Activated T-helper 1 cell treated with anti-CD3 and anti-CD28 coated beads, Interleukin-2, amount 50 U/mL, for 16 hours (primary cell): ENCODE measurements around the gene CNTN4.

Experiments used
- DNase-seq, 2 donors: peaks; one replicate each; pipeline ENCODE4 v3.0.0-alpha.2; 2020; ENCODE audit warnings: low read depth in 1 of 2, low spot score in 1 of 2

CNTN4 gene

GRCh38 chr3:2849092-2849491 lies 750.4 kb downstream of the CNTN4 start:
- no peak for DNase-seq

- no peak for DNase-seq
These were observed 752.0 kb downstream of the CNTN4 start for GRCh38 chr3:2850701-2851100.

- DNase-seq = no peak
These were observed 752.7 kb downstream of the CNTN4 start for GRCh38 chr3:2851361-2851760.

- no peak for DNase-seq
These were observed 753.2 kb downstream of the CNTN4 start for GRCh38 chr3:2851835-2852234.

- no peak for DNase-seq
These were observed 755.0 kb downstream of the CNTN4 start for GRCh38 chr3:2853651-2854050.

GRCh38 chr3:2856138-2857133 lies 757.8 kb downstream of the CNTN4 start:
- no peak for DNase-seq

- DNase-seq = no peak
These were observed 762.0 kb downstream of the CNTN4 start for GRCh38 chr3:2860626-2861025.

- DNase-seq = no peak
These were observed 762.5 kb downstream of the CNTN4 start for GRCh38 chr3:2861120-2861519.

- no peak for DNase-seq
These were observed 763.3 kb downstream of the CNTN4 start for GRCh38 chr3:2861920-2862319.

- DNase-seq = no peak
These were observed 763.7 kb downstream of the CNTN4 start for GRCh38 chr3:2862366-2862765.

GRCh38 chr3:2863127-2863526 lies 764.5 kb downstream of the CNTN4 start:
- DNase-seq = no peak

GRCh38 chr3:2869905-2870304 lies 771.2 kb downstream of the CNTN4 start:
- DNase-seq = no peak

GRCh38 chr3:2870724-2871333 lies 772.2 kb downstream of the CNTN4 start:
- no peak for DNase-seq

GRCh38 chr3:2872884-2873283 lies 774.2 kb downstream of the CNTN4 start:
- DNase-seq = no peak

- no peak for DNase-seq
These were observed 775.3 kb downstream of the CNTN4 start for GRCh38 chr3:2873986-2874385.

GRCh38 chr3:2875699-2876098 lies 777.0 kb downstream of the CNTN4 start:
- DNase-seq = no peak

GRCh38 chr3:2876362-2876761 lies 777.7 kb downstream of the CNTN4 start:
- DNase-seq = no peak

- DNase-seq = no peak
These were observed 780.4 kb downstream of the CNTN4 start for GRCh38 chr3:2879023-2879422.

- DNase-seq = no peak
These were observed 780.9 kb downstream of the CNTN4 start for GRCh38 chr3:2879587-2879986.

GRCh38 chr3:2880218-2880756 lies 781.6 kb downstream of the CNTN4 start:
- no peak for DNase-seq

GRCh38 chr3:2883283-2883682 lies 784.6 kb downstream of the CNTN4 start:
- DNase-seq = no peak

GRCh38 chr3:2888592-2888991 lies 789.9 kb downstream of the CNTN4 start:
- DNase-seq = no peak
